Mesenteric fat pad (tissue), 1 donor: ENCODE results near the gene YLPM1. TPM values are rescaled to one million over a fixed set of nuclear protein-coding genes. Genes with fewer than 3 reads are reported as not detected.
"Not testable (repeated sequence)": the region's sequence is repeated elsewhere in the genome, so short reads cannot be mapped to it uniquely, and the experiment has no call there.

Source experiments
- DNase-seq: peaks from one replicate; pipeline ENCODE4 v3.0.0-alpha.2; 2020; ENCODE audit warnings: low spot score
- long read RNA-seq: library from polyadenylated mRNA; unstranded; transcript quantifications from one replicate; pipeline ENCODE4 v2.0.0, GENCODE V29; 2020
- total RNA-seq: library from RNA; stranded (reverse); fragmentation: NEBNext Ultra II Directional; extraction: Animal tissue kit (Norgen Biotek cat#: 25700); gene quantifications from one replicate; pipeline ENCODE4 v1.2.1, GENCODE V29; 2021
- donor health status: DM: yes; HTN: yes; CAD: no.

The YLPM1 gene
- total RNA-seq = 51.4 TPM
- long read RNA-seq, partial matches to known transcripts = 20 of 24 reads
- long read RNA-seq, other reads (novel, unspliced or antisense) = 4 of 24 reads

GRCh38 chr14:74762917-74763802, at the start of gene YLPM1:
Gene YLPM1, plus strand, starts transcription at chr14:74763316. Its CDS starts 174 bp downstream, at chr14:74763490.
- peak; percentile 97 for DNase-seq

GRCh38 chr14:74713395-74713735, 49.8 kb upstream of the YLPM1 start:
- DNase-seq = no peak

GRCh38 chr14:74720526-74720925, 42.6 kb upstream of the YLPM1 start:
- no peak for DNase-seq

GRCh38 chr14:74723134-74723533, 40.0 kb upstream of the YLPM1 start:
- no peak for DNase-seq

GRCh38 chr14:74732387-74732786, 30.7 kb upstream of the YLPM1 start:
- DNase-seq = no peak

GRCh38 chr14:74733221-74733620, 29.9 kb upstream of the YLPM1 start:
- DNase-seq = no peak

GRCh38 chr14:74735125-74735524, 28.0 kb upstream of the YLPM1 start:
- DNase-seq = no peak

- no peak for DNase-seq
These were observed 25.3 kb upstream of the YLPM1 start for GRCh38 chr14:74737753-74738325.

- no peak for DNase-seq
These were observed 23.7 kb upstream of the YLPM1 start for GRCh38 chr14:74739293-74740030.

GRCh38 chr14:74747237-74747636, 15.9 kb upstream of the YLPM1 start:
- no peak for DNase-seq

GRCh38 chr14:74754157-74754556, 9.0 kb upstream of the YLPM1 start:
- DNase-seq = no peak

GRCh38 chr14:74754899-74755298, 8.2 kb upstream of the YLPM1 start:
- DNase-seq = no peak

GRCh38 chr14:74756326-74756725, 6.8 kb upstream of the YLPM1 start:
- no peak for DNase-seq

- DNase-seq = not testable (repeated sequence)
These were observed 4.6 kb upstream of the YLPM1 start for GRCh38 chr14:74758505-74758904.

- no peak for DNase-seq
These were observed 851 bp downstream of the YLPM1 start for GRCh38 chr14:74763803-74764531.

GRCh38 chr14:74765721-74766120, 2.6 kb downstream of the YLPM1 start:
- no peak for DNase-seq

- no peak for DNase-seq
These were observed 8.3 kb downstream of the YLPM1 start for GRCh38 chr14:74771399-74771798.

- DNase-seq = no peak
These were observed 21.5 kb downstream of the YLPM1 start for GRCh38 chr14:74784634-74785033.

GRCh38 chr14:74785056-74785613, 22.0 kb downstream of the YLPM1 start:
- DNase-seq = no peak

GRCh38 chr14:74786796-74787315, 23.7 kb downstream of the YLPM1 start:
- no peak for DNase-seq
